Left forelimb (tissue), 1 donor: Measurements from ENCODE around the gene STEAP3.

Experiments used
- DNase-seq: peaks from one replicate; pipeline ENCODE4 v3.0.0-alpha.2; 2018; ENCODE audit warnings: low spot score

STEAP3 gene

GRCh38 chr2:119294671-119295070, 71.0 kb downstream of the STEAP3 start:
- no peak for DNase-seq

DNA sequence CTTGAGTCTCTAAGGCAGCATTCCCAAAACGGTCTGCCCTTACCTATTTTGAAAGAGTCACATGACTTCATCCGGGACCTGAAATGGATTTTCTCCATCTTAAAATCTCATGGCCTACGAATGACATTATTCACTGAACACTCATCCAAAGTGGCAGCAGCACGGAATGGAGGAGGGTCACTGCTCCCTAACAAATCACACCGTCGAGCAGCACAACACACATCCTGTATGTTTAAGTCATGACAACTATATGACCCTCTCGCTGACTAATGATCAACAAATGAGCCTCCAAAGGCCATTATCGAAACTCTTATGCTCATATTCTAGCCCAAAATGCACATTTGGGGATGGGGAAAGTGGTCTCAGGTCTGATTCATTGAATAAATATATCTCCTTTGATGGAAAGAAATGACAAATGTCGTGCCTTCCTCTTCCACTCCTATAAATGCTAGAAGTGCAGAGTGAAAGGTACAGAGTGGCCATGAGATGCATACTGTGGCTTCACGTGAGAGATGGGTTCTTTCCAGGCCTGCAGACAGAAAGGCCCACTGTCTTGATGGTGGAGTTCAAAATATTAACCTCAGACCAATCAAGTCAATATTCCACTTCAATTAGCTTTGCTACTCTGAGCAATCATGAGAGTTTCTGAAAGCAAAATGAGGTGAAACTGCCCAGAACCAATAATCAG, 72.2 kb downstream of the STEAP3 start:
- no peak for DNase-seq

- DNase-seq = no peak
Measured at GRCh38 chr2:119301413-119301812, 77.8 kb downstream of the STEAP3 start.

- no peak for DNase-seq
Measured at GRCh38 chr2:119304847-119305246, 81.2 kb downstream of the STEAP3 start.

- DNase-seq = no peak
Measured at GRCh38 chr2:119305497-119306195, 82.0 kb downstream of the STEAP3 start.

GRCh38 chr2:119306196-119306590, 82.6 kb downstream of the STEAP3 start:
- DNase-seq = no peak

DNA sequence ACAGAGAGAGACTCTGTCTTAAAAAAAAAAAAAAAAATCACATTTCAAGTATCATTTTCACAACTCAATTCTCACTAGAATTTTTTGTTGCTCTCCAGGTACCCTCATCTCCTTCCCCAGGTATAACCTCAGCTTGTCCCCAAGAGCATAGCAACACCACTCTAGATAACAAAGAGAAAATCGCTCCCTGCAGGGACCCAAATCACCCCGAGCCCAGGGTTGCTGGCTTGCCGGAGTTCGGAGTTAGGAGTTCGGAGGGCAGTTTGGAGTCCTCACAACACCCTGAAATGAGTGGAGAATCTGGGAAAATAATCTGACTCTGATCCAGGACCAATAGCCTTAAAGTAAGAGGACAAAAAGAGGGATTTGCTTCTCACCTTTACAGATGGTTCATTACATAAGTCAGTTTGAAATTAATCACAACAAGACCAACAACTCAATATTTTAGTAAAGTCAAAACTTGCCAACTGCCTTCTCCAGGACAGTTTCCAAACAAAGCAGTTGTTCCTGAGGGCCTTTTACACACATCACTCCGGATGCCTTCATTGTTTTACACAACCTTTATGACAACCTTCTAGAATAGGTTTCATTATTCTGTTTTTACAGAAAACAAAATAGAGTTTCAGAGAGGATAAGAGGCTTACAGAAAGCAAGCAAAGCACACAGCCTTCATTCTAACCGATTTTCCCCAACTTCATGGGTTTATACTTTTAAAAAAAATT, 83.9 kb downstream of the STEAP3 start:
- DNase-seq = no peak

- no peak for DNase-seq
Measured at GRCh38 chr2:119308793-119309330, 85.2 kb downstream of the STEAP3 start.

DNA sequence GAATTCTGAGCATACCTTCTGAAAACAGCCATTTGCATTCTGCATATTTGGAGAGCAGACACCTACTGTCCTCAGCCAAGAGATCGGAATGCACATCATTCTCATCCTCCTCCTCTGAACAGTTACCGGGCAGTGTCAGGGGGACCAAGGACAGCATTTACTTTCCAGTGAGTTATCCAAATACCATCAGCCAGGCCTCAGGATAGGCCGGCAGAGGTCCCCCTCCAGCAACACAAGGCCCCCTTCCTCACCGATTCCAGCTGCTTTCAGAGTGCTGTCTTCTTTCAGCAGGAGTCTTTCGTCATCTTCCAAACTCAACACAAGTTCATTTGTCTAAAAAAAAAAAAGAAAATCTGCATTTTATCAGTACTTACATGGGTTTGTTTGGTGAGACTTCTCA, 87.7 kb downstream of the STEAP3 start:
- DNase-seq = no peak

DNA sequence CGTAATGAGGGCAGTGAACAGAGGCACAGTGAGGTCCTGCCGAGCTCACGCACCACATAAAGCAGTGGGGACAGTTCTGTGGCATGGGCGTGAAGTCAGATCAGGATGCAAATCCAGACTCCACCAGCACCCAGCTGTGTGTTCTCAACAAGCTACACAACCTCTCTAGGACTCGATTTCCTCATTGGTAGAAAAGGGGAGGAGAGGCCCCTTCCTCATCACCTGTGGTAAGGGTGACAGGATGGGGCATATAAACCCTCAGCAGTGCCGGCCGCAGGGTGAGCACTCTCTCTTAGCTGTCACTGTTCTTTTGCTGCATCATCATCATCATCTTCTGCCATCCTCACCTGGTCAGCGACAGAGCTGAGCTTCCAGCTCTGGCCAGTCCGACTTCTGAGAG, 88.2 kb downstream of the STEAP3 start:
- no peak for DNase-seq
